H9 (cell line): ENCODE measurements around the gene ARHGEF10L. TPM values are rescaled to one million over a fixed set of nuclear protein-coding genes. Genes with fewer than 3 reads are reported as not detected.
A peak's percentile ranks its signal among the peaks of the same experiment; 100 is the strongest.

ENCODE experiments used
- DNase-seq: peaks from one replicate; pipeline ENCODE4 v3.0.0-alpha.2; 2017
- H2AFZ ChIP-seq: one replicate; pipeline ENCODE4 v1.6.1; 2013; ENCODE audit warnings: mild to moderate bottlenecking, low read length, control low read depth, moderate library complexity
- H2AK5ac ChIP-seq: 2 replicates; pipeline ENCODE4 v1.6.1; 2013; ENCODE audit warnings: low read length, control low read depth, mixed read lengths; ENCODE audit not compliant: insufficient read length
- H2BK120ac ChIP-seq: one replicate; pipeline ENCODE4 v1.6.1; 2013; ENCODE audit warnings: low read depth, mild to moderate bottlenecking, low read length, control low read depth, inconsistent platforms; ENCODE audit not compliant: poor library complexity, severe bottlenecking
- H2BK12ac ChIP-seq: 2 replicates; pipeline ENCODE4 v1.6.1; 2013; ENCODE audit warnings: low read length, control low read depth, mixed read lengths, low read depth; ENCODE audit not compliant: insufficient read length
- H2BK15ac ChIP-seq: 2 replicates; pipeline ENCODE4 v1.6.1; 2013; ENCODE audit warnings: low read depth, low read length, control low read depth
- H2BK20ac ChIP-seq: one replicate; pipeline ENCODE4 v1.6.1; 2013; ENCODE audit warnings: low read depth, mild to moderate bottlenecking, low read length, control low read depth, inconsistent platforms; ENCODE audit not compliant: poor library complexity, severe bottlenecking
- H2BK5ac ChIP-seq: 2 replicates; pipeline ENCODE4 v1.6.1; 2013; ENCODE audit warnings: low read length, control low read depth, mixed read lengths; ENCODE audit not compliant: insufficient read length
- H3K14ac ChIP-seq: 2 replicates; pipeline ENCODE4 v1.6.1; 2013; ENCODE audit warnings: low read length, control low read depth; ENCODE audit not compliant: insufficient read depth
- H3K18ac ChIP-seq: 2 replicates; pipeline ENCODE4 v1.6.1; 2013; ENCODE audit warnings: low read depth, mild to moderate bottlenecking, mixed read lengths, low read length, control low read depth; ENCODE audit not compliant: insufficient read length
- H3K23ac ChIP-seq: 2 replicates; pipeline ENCODE4 v1.6.1; 2013; ENCODE audit warnings: low read length, control low read depth, mixed read lengths, low read depth; ENCODE audit not compliant: insufficient read length
- H3K23me2 ChIP-seq: 2 replicates; pipeline ENCODE4 v1.6.1; 2013; ENCODE audit warnings: low read depth, mild to moderate bottlenecking, mixed read lengths, low read length, control low read depth; ENCODE audit not compliant: insufficient read length, poor library complexity, severe bottlenecking
- H3K27ac ChIP-seq: 2 replicates; pipeline ENCODE4 v1.5.1; 2013; ENCODE audit warnings: low read length, control low read depth, mixed read lengths, low read depth; ENCODE audit not compliant: insufficient read length
- H3K27me3 ChIP-seq: 2 replicates; pipeline ENCODE4 v1.6.1; 2013; ENCODE audit warnings: low read length, control low read depth, inconsistent platforms; ENCODE audit not compliant: insufficient read depth
- H3K4ac ChIP-seq: 2 replicates; pipeline ENCODE4 v1.6.1; 2013; ENCODE audit warnings: low read depth, mild to moderate bottlenecking, control low read depth, inconsistent platforms, low read length, moderate library complexity
- H3K4me1 ChIP-seq: 2 replicates; pipeline ENCODE4 v1.6.1; 2013; ENCODE audit warnings: low read length, control low read depth, inconsistent platforms; ENCODE audit not compliant: insufficient read depth
- H3K4me2 ChIP-seq: 2 replicates; pipeline ENCODE4 v1.6.1; 2013; ENCODE audit warnings: low read length, control low read depth, mixed read lengths; ENCODE audit not compliant: insufficient read length, insufficient read depth
- H3K56ac ChIP-seq: 2 replicates; pipeline ENCODE4 v1.6.1; 2013; ENCODE audit warnings: low read depth, mild to moderate bottlenecking, mixed read lengths, low read length, control low read depth; ENCODE audit not compliant: insufficient read length
- H3K79me1 ChIP-seq: 2 replicates; pipeline ENCODE4 v1.6.1; 2013; ENCODE audit warnings: low read depth, mild to moderate bottlenecking, moderate library complexity, low read length, control low read depth, inconsistent platforms; ENCODE audit not compliant: insufficient read depth, poor library complexity, severe bottlenecking
- H3K79me2 ChIP-seq: 2 replicates; pipeline ENCODE4 v1.6.1; 2013; ENCODE audit warnings: low read length, control low read depth, inconsistent platforms; ENCODE audit not compliant: insufficient read depth
- H3K9ac ChIP-seq: 2 replicates; pipeline ENCODE4 v1.6.1; 2013; ENCODE audit warnings: low read length, control low read depth, mixed read lengths; ENCODE audit not compliant: insufficient read length; ENCODE audit errors: extremely low read depth
- H3K9me3 ChIP-seq: one replicate; pipeline ENCODE4 v1.6.1; 2013; ENCODE audit warnings: low read depth, low read length, inconsistent platforms; ENCODE audit not compliant: control insufficient read depth
- H3T11ph ChIP-seq: one replicate; pipeline ENCODE4 v1.6.1; 2013; ENCODE audit warnings: mild to moderate bottlenecking, low read length, control low read depth, inconsistent platforms
- H4K20me1 ChIP-seq: one replicate; pipeline ENCODE4 v1.6.1; 2013; ENCODE audit not compliant: control insufficient read depth, insufficient read length, insufficient read depth
- H4K5ac ChIP-seq: 2 replicates; pipeline ENCODE4 v1.6.1; 2013; ENCODE audit warnings: low read depth, mild to moderate bottlenecking, mixed read lengths, low read length, control low read depth; ENCODE audit not compliant: insufficient read length
- H4K8ac ChIP-seq: replicated peaks from 2 replicates; pipeline ENCODE4 v1.6.1; 2013; ENCODE audit warnings: low read length, control low read depth, mixed read lengths, low read depth; ENCODE audit not compliant: insufficient read length
- H4K91ac ChIP-seq: 2 replicates; pipeline ENCODE4 v1.6.1; 2013; ENCODE audit warnings: low read depth, mild to moderate bottlenecking, moderate library complexity, mixed read lengths, low read length, control low read depth; ENCODE audit not compliant: insufficient read length
- H3K27ac Mint-ChIP-seq, 3 experiments: 2 replicates in 2 of 3; 3 replicates in 1 of 3; pipeline ENCODE4 v1.8.0; 2020 to 2021; ENCODE audit warnings: mixed read lengths in 3 of 3, mild to moderate bottlenecking in 1 of 3, moderate library complexity in 1 of 3
- H3K27me3 Mint-ChIP-seq: 2 replicates; pipeline ENCODE4 v1.8.0; 2021; ENCODE audit warnings: low read depth, mild to moderate bottlenecking, moderate library complexity, mixed read lengths
- H3K36me3 Mint-ChIP-seq, 3 experiments: 2 replicates in 2 of 3; 3 replicates in 1 of 3; pipeline ENCODE4 v1.8.0; 2020 to 2021; ENCODE audit warnings: low read depth in 3 of 3, mixed read lengths in 3 of 3; ENCODE audit not compliant: insufficient read depth in 1 of 3
- H3K4me1 Mint-ChIP-seq, 2 experiments: 2 replicates each; pipeline ENCODE4 v1.8.0; 2020; ENCODE audit warnings: mixed read lengths in 2 of 2
- H3K4me3 Mint-ChIP-seq, 2 experiments: 2 replicates in 1 of 2; 3 replicates in 1 of 2; pipeline ENCODE4 v1.8.0; 2020 to 2021; ENCODE audit warnings: mild to moderate bottlenecking in 2 of 2, mixed read lengths in 2 of 2, moderate library complexity in 1 of 2
- H3K9me3 Mint-ChIP-seq, 2 experiments: 2 replicates in 1 of 2; 3 replicates in 1 of 2; pipeline ENCODE4 v1.8.0; 2020; ENCODE audit warnings: mild to moderate bottlenecking in 2 of 2, mixed read lengths in 2 of 2, moderate library complexity in 1 of 2
- WGBS: extraction: QIAGEN DNeasy Blood & Tissue Kit; methylation state at CpG from one replicate; pipeline ENCODE4 v1.1.7; 2013; ENCODE audit warnings: missing lambda C conversion rate, low lambda C conversion rate, mixed read lengths; ENCODE audit not compliant: insufficient read length; ENCODE audit errors: extremely low coverage; 5-methylcytosine and 5-hydroxymethylcytosine counted together
- total RNA-seq: library from RNA; stranded (reverse); gene quantifications from 2 replicates; pipeline ENCODE4 v1.2.1, GENCODE V29; 2021
- TF ChIP-seq, protein P1 (sequence below): fragments of 200-600 bp; sonication (generic); conservative IDR thresholded peaks from 3 replicates; pipeline ENCODE4 v1.8.0; 2021; ENCODE audit warnings: antibody characterized with exemption, mild to moderate bottlenecking

Gene ARHGEF10L
- total RNA-seq, 1 experiment from 2014 or later, result 20.2 TPM

DNA sequence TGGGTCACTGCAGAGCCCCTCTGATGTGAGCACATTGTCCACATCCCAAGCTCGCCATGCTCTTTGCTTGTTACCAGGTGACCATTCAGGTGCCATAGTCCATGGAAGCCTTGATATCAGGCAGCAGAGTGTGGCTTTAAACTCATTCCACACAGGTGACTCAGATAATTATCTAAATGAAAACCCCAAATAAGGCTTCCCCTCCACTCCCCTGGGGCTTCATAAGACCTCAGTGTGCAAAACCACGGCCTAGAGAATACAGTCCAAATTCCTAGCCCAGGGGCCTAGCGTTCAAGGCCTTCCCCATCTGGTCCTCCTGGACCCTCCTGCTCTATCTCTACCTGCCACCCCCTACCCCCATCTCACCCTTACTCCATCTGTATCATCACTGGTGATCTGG is 97.1 kb downstream of the ARHGEF10L start:
- Mint-ChIP-seq H3K9me3 (no peaks in the 10 kb centered on the region), H3K27ac (peak overlapping the region in 1 of 3 experiments; percentile 75; a peak in 2 of 7 replicates), H3K27me3 (no peaks in the 10 kb centered on the region; the same call in 1 of the 2 replicates), H3K36me3 (peaks cover 27 to 89% (median 75%) of the 10 kb centered on the region in 3 experiments), H3K4me1 (0 out of 4 replicates have a peak, but pooled peaks cover 0 to 2% of the 10 kb centered on the region in 2 experiments), H3K4me3 (no peak overlapping the region)
- H3K23me2 ChIP-seq, result no peaks in the 10 kb centered on the region
- no peaks in the 10 kb centered on the region for H3K79me2 ChIP-seq
- no peak overlapping the region for H3K27ac ChIP-seq
- no peak overlapping the region for H2BK12ac ChIP-seq
- TF ChIP-seq, protein P1, sequence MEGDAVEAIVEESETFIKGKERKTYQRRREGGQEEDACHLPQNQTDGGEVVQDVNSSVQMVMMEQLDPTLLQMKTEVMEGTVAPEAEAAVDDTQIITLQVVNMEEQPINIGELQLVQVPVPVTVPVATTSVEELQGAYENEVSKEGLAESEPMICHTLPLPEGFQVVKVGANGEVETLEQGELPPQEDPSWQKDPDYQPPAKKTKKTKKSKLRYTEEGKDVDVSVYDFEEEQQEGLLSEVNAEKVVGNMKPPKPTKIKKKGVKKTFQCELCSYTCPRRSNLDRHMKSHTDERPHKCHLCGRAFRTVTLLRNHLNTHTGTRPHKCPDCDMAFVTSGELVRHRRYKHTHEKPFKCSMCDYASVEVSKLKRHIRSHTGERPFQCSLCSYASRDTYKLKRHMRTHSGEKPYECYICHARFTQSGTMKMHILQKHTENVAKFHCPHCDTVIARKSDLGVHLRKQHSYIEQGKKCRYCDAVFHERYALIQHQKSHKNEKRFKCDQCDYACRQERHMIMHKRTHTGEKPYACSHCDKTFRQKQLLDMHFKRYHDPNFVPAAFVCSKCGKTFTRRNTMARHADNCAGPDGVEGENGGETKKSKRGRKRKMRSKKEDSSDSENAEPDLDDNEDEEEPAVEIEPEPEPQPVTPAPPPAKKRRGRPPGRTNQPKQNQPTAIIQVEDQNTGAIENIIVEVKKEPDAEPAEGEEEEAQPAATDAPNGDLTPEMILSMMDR, result no peak
- H2AFZ ChIP-seq, result no peak overlapping the region
- H3K56ac ChIP-seq, result no peak overlapping the region
- no peaks in the 10 kb centered on the region for H3K4me1 ChIP-seq
- H3K27me3 ChIP-seq, result no peaks in the 10 kb centered on the region
- H2BK20ac ChIP-seq, result no peak overlapping the region
- no CpG with 5 or more reads among the region's 3 CpGs for WGBS
- no peaks in the 10 kb centered on the region for H3K9me3 ChIP-seq
- no peak overlapping the region for H3K4ac ChIP-seq
- no peak overlapping the region for H3K18ac ChIP-seq
- no peak overlapping the region for H2BK5ac ChIP-seq
- DNase-seq, result no peak
- no peak overlapping the region for H4K8ac ChIP-seq
- no peak overlapping the region for H3K23ac ChIP-seq
- no peak overlapping the region for H3T11ph ChIP-seq
- H4K20me1 ChIP-seq, result peaks cover 3% of the 10 kb centered on the region
- H2BK120ac ChIP-seq, result no peak overlapping the region
- no peak overlapping the region for H3K14ac ChIP-seq
- H2BK15ac ChIP-seq, result no peak overlapping the region
- no peak overlapping the region for H4K5ac ChIP-seq
- no peak overlapping the region for H4K91ac ChIP-seq
- H3K79me1 ChIP-seq, result no peaks in the 10 kb centered on the region
- H3K4me2 ChIP-seq, result no peak overlapping the region
- H3K9ac ChIP-seq, result no peak overlapping the region
- H2AK5ac ChIP-seq, result no peak overlapping the region
